Osteoblast (primary cell): ENCODE data around the gene ACTRT2. TPM values are rescaled to one million over a fixed set of nuclear protein-coding genes. Genes with fewer than 3 reads are reported as not detected.
A peak's percentile ranks its signal among the peaks of the same experiment; 100 is the strongest.

Source experiments
- DNase-seq: peaks from one replicate; pipeline ENCODE4 v3.0.0; 2011; ENCODE audit warnings: low spot score, mixed read lengths; ENCODE audit not compliant: insufficient read length; ENCODE audit errors: missing footprints
- H2AFZ ChIP-seq: 2 replicates; pipeline ENCODE4 v1.6.0; 2011; ENCODE audit warnings: mild to moderate bottlenecking, low read length
- H3K27ac ChIP-seq: 2 replicates; pipeline ENCODE4 v1.5.1; 2011; ENCODE audit warnings: mild to moderate bottlenecking, low read depth, low read length, moderate library complexity
- H3K27me3 ChIP-seq: 2 replicates; pipeline ENCODE4 v1.6.0; 2012; ENCODE audit warnings: mild to moderate bottlenecking, control low read depth, inconsistent platforms, low read length, moderate library complexity; ENCODE audit not compliant: insufficient read depth
- H3K36me3 ChIP-seq: 2 replicates; pipeline ENCODE4 v1.5.1; 2011; ENCODE audit warnings: mild to moderate bottlenecking, low read length, control low read depth, moderate library complexity; ENCODE audit not compliant: insufficient read depth
- H3K4me1 ChIP-seq: 2 replicates; pipeline ENCODE4 v1.5.1; 2011; ENCODE audit warnings: mild to moderate bottlenecking, low read length, control low read depth, moderate library complexity; ENCODE audit not compliant: insufficient read depth
- H3K4me2 ChIP-seq: 2 replicates; pipeline ENCODE4 v1.6.0; 2011; ENCODE audit warnings: mild to moderate bottlenecking, low read length; ENCODE audit not compliant: insufficient read depth
- H3K4me3 ChIP-seq: fragments of 200-600 bp; sonication (generic); 3 replicates; pipeline ENCODE4 v1.5.1; 2012; ENCODE audit warnings: mild to moderate bottlenecking, low read length, inconsistent platforms; ENCODE audit not compliant: insufficient read depth
- H3K79me2 ChIP-seq: 2 replicates; pipeline ENCODE4 v1.6.0; 2012; ENCODE audit warnings: mild to moderate bottlenecking, low read length, control low read depth, inconsistent platforms; ENCODE audit not compliant: insufficient read depth
- H3K9me3 ChIP-seq: 2 replicates; pipeline ENCODE4 v1.5.1; 2011; ENCODE audit warnings: low read depth, low read length, control low read depth
- H4K20me1 ChIP-seq: 2 replicates; pipeline ENCODE4 v1.6.0; 2012; ENCODE audit warnings: mild to moderate bottlenecking, low read length, control low read depth; ENCODE audit not compliant: insufficient read depth
- total RNA-seq: library from RNA; depleted of rRNA; stranded (reverse); fragments of >200 nt; gene quantifications from 2 replicates; pipeline ENCODE4 v1.2.3, GENCODE V29; 2012
- TF ChIP-seq, protein P1 (sequence below): IDR thresholded peaks from 2 replicates; pipeline ENCODE4 v1.5.1; 2011; ENCODE audit warnings: mild to moderate bottlenecking, low read depth, low read length, moderate library complexity; ENCODE audit errors: extremely low read depth

ACTRT2 gene
- total RNA-seq, 1 donor = not detected

DNA sequence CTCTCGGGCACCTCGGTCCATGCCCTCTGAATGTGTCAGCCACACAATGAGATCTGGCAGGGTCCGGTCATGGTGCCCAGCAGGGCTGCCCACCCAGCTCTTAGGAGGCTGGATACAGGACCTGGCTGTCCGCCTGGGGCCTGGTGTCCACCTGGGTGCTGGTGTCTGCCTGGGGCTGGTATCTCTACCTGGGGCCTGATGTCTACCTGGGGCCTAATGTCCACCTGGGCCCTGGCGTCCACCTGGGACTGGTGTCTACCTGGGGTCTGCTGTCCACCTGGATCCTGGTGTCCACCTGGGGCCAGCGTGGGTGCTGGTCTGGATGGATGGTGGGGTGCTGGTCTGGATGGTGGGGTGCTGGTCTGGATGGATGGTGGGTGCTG, 45.1 kb upstream of the ACTRT2 start:
- no peaks in the 10 kb centered on the region for H4K20me1 ChIP-seq
- H3K36me3 ChIP-seq = no peaks in the 10 kb centered on the region
- no peak overlapping the region for H3K4me3 ChIP-seq
- H3K4me1 ChIP-seq = no peaks in the 10 kb centered on the region
- TF ChIP-seq, protein P1, sequence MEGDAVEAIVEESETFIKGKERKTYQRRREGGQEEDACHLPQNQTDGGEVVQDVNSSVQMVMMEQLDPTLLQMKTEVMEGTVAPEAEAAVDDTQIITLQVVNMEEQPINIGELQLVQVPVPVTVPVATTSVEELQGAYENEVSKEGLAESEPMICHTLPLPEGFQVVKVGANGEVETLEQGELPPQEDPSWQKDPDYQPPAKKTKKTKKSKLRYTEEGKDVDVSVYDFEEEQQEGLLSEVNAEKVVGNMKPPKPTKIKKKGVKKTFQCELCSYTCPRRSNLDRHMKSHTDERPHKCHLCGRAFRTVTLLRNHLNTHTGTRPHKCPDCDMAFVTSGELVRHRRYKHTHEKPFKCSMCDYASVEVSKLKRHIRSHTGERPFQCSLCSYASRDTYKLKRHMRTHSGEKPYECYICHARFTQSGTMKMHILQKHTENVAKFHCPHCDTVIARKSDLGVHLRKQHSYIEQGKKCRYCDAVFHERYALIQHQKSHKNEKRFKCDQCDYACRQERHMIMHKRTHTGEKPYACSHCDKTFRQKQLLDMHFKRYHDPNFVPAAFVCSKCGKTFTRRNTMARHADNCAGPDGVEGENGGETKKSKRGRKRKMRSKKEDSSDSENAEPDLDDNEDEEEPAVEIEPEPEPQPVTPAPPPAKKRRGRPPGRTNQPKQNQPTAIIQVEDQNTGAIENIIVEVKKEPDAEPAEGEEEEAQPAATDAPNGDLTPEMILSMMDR = no peak
- H3K27me3 ChIP-seq = no peaks in the 10 kb centered on the region
- no peaks in the 10 kb centered on the region for H3K9me3 ChIP-seq
- H3K4me2 ChIP-seq = no peak overlapping the region
- DNase-seq = peak; percentile 55
- H3K79me2 ChIP-seq = no peaks in the 10 kb centered on the region
- no peak overlapping the region for H3K27ac ChIP-seq
- no peak overlapping the region for H2AFZ ChIP-seq

DNA sequence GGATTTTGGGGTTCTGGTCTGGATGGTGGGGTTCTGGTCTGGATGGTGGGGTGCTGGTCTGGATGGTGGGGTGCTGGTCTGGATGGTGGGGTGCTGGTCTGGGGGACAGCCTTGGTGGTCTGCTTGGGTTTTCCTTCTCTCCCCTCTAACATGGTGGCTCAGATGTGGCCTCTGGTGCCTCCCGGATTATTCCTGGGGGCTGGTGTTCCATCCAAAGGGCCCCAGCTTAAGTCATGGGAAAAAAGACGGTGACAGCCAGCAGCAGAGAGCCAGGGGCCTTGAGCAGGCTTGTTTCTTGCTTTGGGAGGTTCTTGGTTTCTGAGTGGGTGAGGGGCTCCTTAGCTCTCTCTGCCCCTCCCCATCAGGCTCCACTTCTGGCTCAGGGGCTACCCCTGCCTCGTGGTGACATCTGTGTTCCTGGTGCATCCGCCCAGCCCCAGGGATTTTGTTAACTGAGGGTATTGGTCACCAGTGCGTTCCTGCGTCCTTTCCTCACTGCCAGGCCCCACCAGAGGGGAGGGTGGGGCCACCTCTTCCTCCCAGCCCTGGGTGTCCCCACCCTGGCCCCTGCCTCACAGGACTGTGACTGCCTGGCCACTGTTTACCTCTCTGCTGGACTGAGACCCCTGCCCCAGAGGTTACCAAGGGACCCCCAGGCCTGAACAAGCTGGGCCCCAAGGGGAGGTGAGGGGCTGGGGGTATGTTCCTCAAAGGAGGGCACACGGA, 43.2 kb upstream of the ACTRT2 start:
- no peaks in the 10 kb centered on the region for H3K4me1 ChIP-seq

DNA sequence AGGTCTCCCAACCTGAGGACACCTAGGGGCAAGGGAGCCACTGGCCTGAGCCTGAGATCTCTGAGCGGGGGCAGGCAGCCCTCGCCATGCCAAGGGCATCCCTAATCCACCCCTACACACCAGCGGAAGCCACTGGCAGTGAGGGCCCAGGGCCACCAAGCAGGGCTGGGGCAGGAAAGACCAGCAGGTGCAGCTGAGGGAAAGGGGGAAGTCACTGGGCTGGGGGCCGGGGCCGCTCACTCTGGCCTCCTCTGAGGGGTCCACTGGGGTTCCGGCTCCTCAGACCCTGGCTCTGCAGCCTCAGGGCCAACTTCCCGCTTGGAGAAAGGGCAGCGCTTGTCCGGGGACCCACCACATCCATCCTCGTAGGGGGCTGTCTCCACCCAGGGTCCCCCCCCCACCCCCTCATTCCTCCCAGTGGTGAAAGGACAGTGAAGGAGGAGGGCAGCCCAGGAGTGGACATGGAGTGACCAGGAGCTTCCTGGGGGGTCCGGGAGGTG, 42.5 kb upstream of the ACTRT2 start:
- H4K20me1 ChIP-seq = no peaks in the 10 kb centered on the region
- no peak overlapping the region for H3K27ac ChIP-seq
- no peak overlapping the region for H2AFZ ChIP-seq
- H3K36me3 ChIP-seq = no peaks in the 10 kb centered on the region
- no peak overlapping the region for H3K4me2 ChIP-seq
- TF ChIP-seq, protein P1 = no peak
- no peaks in the 10 kb centered on the region for H3K4me1 ChIP-seq
- no peaks in the 10 kb centered on the region for H3K79me2 ChIP-seq
- H3K9me3 ChIP-seq = no peaks in the 10 kb centered on the region
- H3K27me3 ChIP-seq = peaks cover 5% of the 10 kb centered on the region
- no peak overlapping the region for H3K4me3 ChIP-seq
- DNase-seq = peak; percentile 73

More for the DNA sequence above, 43.2 kb upstream of the ACTRT2 start:
- Histone ChIP-seq H3K4me3 (no peak overlapping the region), H2AFZ (no peak overlapping the region), H4K20me1 (no peaks in the 10 kb centered on the region), H3K36me3 (no peaks in the 10 kb centered on the region), H3K4me2 (no peak overlapping the region), H3K9me3 (no peaks in the 10 kb centered on the region), H3K27ac (no peak overlapping the region), H3K27me3 (peaks cover 5% of the 10 kb centered on the region), H3K79me2 (no peaks in the 10 kb centered on the region)
- peak; percentile 42 for DNase-seq
- TF ChIP-seq, protein P1 = no peak

DNA sequence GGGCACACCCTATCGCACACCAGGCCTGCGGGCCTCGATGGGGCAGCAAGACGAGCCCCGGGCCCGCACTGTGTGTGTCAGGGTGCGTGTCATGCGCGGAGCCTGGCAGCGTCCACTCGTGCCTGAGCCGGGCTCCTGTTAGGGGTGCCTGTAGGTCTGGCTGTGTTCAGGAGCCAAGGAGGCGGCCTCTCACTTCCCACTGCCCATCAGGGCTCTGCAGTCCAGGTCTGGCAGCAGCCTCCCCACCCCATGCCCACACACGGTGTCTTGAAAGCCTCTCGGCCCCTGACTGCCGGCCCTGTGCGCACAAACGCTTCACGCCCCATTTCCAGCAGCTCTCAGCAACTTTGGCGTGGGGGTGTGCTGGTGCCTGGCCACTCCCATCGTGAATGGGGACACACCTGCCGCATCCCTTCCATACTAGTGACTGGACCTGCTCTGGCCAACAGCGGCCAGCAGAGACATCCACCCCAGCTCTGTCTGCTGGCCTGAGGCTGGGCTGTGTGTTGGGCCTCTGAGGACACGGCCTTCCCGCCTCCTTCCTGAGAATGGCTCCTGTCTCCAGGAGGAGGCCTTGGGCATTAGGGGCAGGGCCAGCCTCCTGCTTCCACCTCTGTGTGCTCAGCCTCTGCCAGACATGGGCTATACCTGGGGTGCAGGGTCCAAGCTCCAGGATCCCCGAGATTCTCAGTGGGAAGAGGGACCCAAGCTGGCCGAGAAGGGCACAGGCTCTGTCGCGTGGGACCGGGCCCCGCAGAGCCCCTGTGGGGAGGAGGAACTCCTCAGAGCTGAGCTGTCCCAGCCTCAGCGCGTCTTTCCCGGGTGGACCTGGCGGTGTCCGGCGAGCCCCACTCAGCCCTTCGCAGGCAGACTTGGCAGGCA, 41.8 kb upstream of the ACTRT2 start:
- peaks cover 5% of the 10 kb centered on the region for H3K27me3 ChIP-seq
- H3K4me2 ChIP-seq = no peak overlapping the region
- no peaks in the 10 kb centered on the region for H3K4me1 ChIP-seq
- no peaks in the 10 kb centered on the region for H3K9me3 ChIP-seq
- no peaks in the 10 kb centered on the region for H3K36me3 ChIP-seq
- peak; percentile 58 for DNase-seq
- H2AFZ ChIP-seq = no peak overlapping the region
- H3K79me2 ChIP-seq = no peaks in the 10 kb centered on the region
- H3K4me3 ChIP-seq = no peak overlapping the region
- TF ChIP-seq, protein P1 = no peak
- H3K27ac ChIP-seq = no peak overlapping the region
- no peaks in the 10 kb centered on the region for H4K20me1 ChIP-seq
